ENCODE results near the gene SHB. TPM values are rescaled to one million over a fixed set of nuclear protein-coding genes. Genes with fewer than 3 reads are reported as not detected.

Gene SHB
- total RNA-seq, 1 donor from 2014 or later: 34.0 TPM

DNA sequence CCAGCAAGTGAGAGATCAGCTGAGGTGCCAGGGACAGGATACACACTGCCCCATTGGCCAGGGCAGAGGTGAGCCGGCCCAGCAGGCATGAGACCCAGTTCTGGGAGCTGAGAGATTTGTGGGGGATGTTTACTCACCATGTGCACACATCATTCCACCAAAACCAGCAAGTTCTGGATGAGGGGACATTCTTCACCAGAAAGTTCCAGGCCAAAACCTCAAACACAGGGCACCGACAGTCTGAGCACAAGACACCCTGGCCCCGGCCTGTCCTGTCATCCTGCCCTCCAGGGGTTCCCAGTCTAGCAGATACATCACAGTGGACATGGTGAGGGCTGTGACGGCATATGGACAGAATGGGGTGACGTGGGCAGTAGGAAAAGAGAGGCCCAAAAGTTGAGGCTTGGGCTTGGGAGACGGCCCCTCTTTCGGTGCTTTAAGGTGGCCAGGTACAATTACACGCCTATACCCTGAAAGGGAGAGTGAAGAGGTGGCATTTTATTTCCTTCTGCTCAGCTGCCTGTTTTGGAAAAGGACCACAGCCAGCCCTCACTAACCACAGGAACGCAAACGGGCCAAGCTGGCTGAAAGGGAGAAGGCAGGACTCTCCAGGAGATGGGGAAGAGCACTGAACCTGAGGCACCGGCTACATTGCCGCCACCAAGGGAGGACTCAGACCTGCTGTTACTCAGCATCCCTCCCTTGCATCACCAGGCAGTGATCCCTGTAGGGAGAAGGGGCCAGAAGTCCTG lies 64.0 kb downstream of the SHB start:
- no peak for ATAC-seq

DNA sequence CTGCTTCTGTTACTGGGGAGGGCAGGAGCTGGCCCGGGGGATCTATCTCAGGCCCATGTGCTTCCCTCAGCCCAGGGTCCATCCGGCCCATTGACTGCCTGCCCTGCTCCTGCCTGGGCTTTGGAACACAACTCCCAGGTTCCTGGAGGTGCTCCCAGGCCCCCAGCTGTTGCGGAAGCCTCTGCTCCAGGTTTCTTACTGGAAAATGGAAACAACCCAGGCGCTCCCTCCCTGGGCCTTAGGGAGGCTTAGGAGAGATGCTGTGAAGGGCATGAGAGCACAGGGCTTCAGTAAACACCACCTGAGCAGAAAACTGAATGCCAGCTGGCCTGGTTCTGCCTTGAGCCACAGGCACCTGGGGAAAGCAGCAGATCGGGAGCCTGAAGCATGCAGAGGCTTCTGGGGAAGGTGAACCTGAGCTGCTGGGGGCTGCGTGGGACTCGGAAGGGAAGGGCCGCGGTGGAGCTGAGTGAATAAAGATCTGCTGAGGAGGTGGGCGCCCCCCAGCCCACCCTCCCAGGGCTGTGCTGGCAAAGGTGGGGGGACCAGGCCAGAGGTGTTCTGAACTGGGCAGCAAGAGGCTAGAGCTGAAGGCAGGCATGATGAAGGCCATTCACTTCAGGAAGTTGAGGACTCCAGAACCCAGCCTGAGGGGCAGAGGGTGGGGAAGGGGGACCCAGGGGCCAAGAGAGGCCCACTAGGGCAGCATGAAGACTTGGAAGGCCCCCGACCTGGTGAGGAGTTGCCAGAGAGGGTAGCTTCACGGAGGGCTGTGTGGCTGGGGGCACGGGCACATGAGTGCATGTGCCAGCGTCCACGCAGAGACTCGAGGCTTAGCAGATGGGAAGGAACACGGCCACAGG lies 64.8 kb downstream of the SHB start:
- ATAC-seq: no peak

DNA sequence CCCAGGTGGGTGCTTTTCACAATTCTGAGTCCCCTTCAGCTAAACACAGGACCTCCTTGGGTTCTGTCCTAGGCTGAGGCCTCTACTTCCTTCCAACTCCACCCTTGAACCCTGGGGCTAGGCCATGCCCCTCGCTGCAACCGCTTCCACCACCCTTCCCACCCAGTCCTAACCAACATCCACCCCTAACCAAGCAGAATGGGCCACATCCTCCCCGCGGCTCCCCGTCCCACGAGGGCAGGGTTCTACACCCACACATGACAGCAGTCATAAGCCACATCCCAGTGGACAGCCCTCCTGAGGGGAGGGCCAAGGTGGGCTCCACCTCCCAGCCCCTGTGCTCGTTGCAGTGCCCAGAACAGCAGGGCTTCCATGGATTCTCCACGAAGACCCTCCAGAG lies 65.8 kb downstream of the SHB start:
- ATAC-seq: no peak

DNA sequence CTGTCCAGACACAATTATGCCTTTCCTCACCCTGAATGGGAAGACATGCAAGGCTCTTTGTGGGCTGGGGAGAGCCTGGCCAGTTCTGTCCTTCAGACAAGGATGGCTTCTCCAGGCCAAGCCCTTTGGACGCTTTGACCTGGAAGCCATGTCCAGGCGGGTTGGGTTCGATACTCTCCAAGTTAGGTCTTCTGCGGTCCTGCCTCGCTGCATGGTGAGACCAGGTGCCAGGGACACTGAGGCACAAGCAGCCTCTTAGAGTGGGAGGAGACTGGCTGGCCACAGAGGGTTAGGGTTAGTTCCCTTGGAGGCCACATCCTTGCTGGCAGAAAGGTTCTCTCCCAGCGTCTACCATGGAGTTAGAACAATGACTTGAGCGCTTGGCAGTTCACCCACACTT lies 67.6 kb downstream of the SHB start:
- ATAC-seq: no peak

DNA sequence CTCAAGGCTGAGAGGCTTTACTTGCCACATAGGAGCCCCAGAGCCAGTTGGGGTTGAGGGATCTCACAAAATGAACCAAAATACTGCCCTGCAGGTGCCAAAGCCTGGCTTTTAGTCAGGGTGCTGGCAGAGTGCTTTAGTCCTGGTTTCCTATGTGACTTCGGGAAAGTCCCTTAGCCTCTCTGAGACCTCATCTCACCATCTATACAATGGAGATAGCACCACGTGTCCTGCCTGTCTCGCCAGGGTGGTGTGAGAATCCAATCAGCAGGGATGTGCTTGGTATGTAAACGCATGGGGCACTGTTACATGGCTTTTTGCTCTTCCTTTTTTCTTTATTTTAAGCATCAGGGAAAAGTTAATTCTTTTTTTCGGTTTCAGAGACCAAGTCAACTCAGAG lies 68.3 kb downstream of the SHB start:
- no peak for ATAC-seq

DNA sequence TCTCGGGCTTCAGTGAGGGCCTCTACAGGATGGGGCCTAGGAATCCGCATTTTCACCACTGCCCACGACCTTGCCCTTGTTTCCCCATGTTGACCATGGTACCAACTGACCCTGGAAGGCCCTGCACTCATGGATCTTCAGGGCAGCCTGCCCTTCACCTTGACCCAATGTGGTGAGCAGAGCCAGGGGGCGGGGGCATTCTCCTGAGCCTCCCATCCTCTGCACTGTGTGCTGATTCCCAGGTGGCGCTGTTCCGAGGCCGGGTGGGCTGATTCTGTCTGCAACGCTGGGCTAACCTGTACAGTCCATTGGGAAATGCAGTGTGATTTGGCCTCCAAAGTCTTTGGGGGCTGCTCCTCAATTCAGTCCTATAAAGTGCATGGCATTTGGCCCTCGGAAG lies 68.7 kb downstream of the SHB start:
- ATAC-seq: no peak

DNA sequence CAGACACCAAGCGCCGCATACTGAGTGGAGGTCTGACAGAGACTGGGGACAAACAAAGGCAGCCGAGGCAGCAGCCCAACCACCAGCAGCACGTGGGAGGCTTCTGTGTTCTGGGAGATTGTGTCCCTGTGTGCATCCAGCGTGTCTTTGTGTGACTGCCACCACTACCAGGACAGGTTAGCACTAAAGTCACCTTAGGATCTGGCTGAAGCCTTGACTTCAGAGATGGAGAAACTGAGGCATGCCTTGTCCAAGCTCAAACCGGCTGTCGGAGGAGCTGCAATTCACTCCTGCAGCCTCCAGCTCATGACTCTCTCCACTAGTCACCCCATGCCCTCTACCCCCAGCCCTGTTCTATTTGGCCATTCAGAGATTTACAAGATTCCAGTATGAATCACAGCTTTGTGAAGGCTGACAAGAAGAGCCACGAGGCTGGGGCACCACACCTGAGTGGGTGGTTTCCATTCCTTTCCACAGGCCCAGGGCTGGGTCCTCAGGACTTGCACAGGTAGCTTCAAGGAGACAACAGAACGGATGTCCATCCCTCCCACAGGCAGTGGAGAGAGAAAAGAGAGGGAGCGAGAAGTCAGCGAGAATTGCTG lies 69.3 kb downstream of the SHB start:
- peak; percentile 66 for ATAC-seq

DNA sequence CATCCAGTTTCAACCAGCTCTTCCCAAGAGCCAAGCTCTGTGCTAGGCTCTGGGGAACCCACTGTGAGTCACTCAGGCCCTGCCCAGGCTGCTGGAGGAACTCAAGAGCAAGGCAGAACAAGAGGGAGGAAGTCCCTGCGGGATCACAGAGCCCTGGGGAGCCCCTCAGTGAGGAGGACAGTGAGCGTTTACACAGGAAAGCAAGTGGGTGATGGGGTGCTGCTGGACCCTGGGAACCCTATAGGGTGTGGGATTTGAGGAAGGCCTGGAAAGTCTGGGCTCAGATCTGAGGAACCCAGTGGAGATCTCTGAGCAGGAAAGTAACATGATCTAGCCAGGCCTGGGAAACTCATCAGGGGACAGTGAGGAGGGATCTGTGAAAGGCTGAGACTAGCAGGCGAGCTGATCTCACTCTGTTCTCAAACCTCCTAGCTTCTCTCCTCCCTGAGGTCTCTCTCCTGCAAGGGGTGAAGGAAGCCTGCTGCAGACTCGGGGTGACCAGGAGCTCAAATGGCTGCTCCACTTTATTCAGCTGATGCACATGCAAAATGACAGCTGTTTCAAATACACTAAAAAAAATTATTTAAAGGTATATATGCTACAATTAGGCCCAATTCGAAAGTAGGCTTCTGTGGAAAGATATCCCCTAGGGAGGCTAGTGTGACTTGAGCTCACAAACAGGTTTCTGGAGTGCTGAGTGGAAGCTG lies 70.0 kb downstream of the SHB start:
- peak; percentile 68 for ATAC-seq

DNA sequence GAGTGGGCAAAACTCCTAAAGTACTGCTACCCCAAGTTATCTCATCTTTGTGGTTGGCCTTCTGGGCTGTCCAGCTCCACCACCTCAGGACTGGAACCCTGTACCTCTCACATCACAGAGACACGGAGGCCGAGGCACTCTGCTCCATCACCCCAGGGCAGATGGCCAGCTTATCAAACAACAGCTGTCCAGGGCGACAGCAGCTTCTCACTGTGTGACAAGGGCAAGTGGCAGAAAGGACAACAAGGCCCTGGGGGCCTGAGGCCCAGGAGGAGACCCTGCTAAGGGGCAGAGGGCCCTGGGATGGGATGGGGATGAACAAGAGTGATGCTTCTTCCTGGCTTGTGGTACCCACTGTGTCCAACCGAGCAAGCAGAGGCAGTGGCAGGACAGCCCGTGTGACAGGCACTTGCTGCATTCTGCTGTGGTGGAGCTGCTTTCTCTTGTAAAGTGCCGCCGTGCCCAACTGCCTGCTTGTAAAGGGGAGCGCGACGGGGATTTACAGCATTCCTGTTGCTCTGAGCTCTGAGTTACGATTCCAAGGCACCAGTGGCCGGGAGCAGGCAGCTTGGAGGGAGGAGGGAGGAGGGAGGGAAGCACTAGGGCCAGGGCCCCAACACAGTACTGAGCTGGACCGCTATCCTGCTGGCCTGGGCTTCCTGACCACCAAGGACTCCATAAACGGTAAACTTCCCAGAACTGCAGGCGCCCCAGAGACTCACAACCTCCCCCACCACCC lies 71.2 kb downstream of the SHB start:
- no peak for ATAC-seq

DNA sequence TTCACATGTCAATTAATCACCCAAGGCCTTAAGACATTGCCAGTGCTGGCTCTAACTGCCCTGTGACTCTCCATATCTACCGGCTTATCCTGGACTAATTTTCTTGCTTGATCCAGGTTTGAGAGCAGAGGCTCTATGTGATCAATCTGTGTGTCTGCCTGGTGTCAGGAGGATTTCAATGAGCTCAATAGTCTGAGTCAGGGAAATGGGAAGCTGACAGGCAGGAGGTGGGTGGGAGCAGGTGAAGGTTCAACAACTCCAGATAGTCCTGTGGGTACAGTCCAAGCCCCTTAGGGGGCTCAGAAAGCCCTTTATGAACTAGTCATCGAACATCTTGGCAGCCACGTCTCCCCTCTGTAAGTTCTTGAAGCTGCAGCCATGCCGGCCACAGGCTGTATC lies 72.2 kb downstream of the SHB start:
- ATAC-seq: no peak

DNA sequence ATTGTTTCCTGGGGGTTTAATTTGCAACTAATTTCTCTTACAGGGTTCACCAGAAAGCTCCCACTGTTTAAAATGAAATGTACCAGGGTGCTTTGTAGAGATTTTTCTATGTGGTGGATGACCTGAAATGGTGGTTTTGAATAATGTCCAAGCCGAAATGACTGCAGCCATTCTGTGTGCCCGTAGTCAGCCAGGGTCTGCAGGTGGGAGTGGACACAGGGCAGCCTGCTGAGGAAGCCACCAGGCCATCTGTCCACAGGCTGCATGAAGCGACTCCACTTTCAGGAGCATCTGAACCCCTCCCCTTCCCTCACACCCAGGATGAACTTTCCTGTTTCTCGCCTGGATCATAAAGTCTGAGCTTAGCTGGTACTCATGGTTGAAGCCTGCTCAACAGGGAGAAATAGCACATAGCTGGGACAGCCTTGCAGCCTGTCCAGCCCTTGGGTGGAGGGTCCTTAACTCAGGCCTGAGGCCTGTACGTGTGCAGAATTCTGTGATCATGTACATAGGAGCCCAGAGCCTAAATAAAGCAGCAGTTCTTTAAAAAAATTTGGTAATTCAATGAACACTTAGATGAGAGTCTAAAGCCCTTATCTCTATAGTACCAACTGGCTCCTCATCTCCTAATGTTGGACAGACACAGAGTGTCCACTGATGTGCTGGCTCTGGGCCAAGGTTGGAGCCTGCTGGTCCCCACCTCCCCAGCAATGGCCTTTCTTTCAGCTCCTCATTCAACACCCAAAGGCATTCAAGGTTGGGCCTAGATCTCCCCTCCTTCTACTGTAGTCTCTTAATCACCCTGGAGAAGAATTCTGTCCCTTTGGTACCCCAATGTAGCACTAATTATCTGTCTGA lies 72.8 kb downstream of the SHB start:
- no peak for ATAC-seq

DNA sequence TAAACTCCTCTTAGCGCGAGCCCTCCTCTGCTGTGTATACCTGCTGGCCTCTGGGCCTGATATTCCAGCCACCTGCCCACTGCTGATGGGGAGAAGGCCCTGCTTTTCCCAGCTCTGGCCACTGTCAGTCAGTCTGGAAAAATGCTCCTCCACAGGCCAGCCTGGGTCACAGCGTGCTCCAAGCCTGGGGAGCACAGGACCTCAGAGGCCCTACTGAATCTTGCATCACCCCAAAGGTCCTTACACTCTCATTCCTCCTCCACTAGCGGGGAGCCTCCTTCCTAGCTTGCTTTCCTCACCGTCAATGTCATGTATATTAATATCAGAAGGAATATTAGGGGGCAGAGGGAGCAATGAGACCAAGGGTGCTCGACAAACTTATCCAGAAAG lies 73.7 kb downstream of the SHB start:
- no peak for ATAC-seq

DNA sequence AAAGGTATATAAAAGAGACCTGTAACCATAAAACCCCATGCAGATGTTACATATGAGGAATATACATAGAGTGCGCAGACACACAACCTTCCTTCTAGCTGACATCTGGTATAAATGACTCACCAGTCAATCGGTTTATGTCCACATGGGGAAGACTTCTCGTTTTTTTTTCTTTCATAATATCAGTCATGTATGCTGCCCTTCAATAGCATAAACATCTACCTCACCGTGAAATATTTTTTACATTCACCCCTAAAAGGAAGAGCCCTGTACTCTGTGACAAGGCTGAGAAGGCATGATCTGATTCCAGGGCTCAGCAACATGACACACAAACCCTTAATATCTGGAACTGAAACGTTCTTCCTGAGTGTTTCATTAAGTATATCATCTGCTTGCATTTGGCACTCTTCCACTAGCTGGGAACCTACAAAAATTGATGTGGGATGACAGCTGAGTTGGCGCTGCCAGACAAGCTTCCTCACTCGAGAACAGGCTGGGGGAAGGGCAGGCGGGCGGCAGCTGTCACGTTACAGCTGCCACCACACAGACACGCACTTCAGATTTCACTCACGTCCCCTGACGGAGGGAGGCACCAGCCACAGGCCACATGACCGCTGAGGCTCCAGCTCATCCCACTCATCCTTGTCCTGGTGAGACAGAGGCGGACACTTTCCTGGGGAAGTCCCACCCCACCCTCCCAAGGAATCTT lies 74.2 kb downstream of the SHB start:
- ATAC-seq: peak; percentile 48

DNA sequence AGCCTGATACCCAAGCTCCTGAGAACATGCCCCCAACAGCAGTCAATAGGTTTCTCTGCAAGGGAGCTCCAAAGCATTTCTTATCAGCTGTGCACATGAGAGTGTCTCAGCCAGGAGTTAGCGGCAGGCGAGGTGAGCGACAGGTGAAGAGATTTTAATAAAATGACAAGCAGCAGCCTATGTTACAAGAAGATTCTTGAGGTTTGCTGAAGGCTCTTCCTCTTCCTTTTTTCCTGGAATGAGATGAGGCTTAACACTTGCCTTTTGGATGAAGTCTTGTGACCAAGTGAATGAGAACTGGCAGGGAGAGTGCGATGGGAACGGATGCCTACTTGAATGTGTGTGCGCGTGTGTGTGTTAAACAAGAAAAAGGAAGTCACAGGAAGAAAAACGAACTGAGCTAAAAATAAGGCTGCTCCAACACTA lies 76.1 kb downstream of the SHB start:
- ATAC-seq: no peak

DNA sequence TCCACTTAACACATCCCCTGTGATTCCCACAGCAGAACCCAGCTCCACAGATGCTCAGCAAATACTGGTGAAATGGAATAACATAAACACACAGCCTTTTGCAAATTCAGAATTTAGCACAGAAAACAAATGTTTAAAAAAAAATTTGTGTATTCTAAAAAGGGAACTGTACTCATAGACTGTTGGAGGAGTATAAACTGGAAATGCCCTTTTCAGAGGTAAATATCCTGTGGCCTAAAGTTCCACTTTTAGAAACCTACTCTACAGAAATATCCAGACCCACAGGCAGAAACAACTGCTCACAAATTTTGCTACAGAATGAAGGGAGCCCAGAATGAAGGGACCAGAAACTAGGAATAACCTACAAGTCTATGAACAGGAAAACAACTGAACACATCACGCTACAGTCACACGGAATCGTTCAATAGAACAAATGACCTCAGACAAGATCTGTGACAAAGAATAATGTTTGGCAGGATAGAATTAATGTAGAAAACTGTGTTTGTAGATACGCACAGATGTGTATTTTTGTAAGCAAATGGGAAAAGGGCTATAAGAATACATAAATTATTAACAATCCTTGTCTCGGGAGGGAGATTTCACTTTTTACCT lies 78.5 kb downstream of the SHB start:
- ATAC-seq: no peak

DNA sequence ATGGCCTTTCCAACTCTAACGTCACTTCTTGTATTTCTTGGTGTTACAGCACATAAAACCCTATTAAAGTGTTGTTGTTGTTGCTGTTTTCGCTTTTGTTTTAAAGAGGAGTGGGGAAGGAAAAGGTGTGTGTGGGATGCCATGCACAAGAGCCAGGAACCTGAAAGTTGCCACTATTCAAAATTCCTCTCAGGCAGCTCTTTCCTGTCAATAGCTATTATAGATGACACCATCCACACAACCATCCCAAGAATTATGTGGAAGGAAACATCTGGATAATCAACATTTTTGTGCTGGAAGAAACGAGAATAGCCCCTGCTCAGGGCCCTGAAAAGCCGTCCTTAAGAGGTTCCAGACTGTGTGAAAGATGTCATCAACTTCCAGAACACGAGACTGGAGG lies 79.3 kb downstream of the SHB start:
- ATAC-seq: no peak

DNA sequence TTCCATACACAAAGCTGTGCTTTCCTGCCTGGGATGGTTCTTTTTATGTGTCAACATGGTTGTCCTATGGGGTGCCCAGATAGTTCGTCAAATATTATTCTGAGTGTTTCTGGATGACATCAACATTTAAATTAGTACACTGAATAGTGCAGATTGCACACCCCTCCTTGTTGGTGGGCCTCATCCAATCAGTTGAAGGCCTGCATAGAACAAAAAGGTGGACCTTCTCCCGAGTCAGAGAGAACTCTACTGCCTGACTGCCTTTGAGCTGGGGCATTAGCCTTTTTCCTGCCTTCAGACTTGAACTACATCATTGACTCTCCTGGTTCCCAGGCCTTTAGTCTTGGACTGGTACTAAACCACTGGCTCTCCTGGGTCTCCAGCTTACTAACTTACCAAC lies 80.4 kb downstream of the SHB start:
- ATAC-seq: no peak

DNA sequence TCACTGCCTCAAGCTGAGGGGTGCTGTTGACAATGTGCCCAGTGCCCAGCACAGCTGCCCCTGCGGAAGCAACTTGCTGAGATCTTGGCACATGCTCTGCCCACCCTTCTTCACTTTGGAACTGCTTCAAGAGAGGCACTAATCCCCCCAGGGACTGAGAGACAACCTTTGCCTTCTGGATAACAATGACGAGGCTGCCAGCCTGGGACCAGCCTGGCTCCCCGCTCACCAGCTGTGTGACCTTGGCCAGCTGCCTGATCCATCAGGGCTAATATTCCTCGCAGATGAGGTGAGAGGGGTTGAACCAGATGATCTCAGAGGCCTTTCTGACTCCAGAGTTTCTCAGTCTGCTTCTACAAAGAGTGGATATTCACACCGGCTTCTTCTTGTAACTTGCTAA lies 81.0 kb downstream of the SHB start:
- no peak for ATAC-seq

DNA sequence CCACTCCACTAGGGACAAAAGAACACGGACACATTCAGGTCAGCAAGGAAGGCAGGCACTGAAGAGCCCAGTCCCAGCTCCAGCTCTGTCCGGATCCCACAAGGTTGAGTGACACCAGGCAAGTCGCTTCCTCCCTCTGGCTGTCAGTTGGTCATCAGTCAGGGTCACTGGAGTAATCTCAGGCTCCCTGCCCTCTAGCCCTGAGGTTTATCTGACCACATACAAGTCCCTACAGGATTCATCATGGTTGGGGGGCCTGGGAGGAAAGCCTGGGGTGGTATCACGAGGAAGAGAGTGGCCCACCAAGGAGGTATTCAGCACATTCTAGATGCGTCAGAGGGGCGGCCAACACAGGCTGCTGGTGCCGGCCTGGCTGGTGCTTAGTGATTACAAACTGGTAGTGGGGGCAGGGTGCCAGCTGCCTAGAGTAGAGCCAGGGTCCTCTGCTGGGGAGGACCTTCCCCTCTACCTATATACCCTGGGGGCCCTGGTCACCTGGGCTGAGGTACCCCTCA lies 81.5 kb downstream of the SHB start:
- ATAC-seq: no peak

DNA sequence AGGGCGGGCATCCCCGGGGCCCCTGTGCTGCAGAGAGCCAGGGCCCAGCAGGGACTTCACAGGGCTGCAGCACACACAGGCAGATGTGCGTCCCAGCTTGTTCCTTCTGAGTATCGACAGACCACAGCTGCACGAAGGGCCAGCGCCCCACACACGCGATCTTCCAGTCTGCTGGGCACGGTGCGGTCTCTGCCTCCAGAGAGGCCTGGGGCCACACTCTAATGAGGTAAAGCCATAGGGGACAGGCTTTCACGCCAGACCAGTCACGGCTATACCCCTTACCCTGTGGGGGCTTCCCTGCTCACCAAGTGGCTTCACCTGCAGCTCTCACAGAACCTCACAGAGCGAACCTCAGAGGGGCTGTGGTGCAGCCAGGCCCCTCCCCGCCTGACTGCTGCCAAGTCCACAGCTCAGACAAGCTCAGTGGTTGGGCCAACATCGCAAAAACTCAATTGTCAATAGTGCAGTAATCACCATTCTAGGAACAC lies 82.2 kb downstream of the SHB start:
- no peak for ATAC-seq
